ENCODE data around the gene NEDD9.
A peak's percentile ranks its signal among the peaks of the same experiment; 100 is the strongest.

Gene NEDD9

DNA sequence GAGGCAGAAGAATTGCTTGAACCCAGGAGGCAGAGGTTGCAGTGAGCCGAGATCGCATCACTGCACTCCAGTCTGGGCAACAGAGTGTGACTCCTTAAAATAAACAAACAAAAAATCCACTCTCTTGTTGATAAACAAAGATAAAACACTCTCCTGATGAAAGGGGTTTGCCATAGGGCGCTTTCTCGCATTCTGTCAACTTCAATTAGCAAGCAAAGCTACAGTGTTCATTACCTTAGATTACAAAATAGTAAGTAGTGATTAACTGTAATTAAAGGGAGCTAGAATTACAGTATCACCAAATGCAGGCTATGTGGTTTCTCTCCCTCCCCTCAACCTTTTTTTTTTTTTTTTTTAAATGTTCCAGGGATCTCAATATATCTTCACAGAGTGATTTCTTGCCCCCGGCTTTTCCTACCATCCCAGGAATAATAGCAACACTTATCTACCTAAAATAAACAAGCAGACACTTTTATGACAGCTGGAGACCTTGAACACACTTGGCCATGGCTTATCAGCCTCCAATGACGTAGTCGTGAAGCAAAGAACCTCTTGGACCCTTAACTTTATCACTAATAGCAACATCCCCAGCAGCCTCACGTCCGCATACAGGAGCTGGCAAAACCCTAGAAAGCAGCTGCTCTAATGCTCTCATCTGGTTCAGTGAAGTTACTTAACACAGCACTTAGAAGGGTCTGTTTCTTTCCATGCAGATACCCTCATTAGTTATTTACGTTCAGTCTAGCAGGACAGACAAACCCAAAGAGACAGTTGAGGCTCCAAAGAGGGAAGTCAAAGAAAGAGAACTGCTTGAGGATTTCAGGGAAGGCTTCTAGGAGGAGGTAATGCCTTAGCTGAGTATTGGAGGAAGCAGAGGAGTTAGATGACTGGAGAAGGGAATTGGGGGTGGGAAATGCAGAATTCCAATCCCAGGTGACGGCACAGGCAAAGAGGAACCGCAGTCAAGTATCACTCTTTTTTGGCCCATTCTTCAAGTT, 37.9 kb upstream of the NEDD9 start (continued):
- TF ChIP-seq ZNF335 (tag by site-specific recombination; conservative IDR thresholded peaks at IDR 0.05) (peak; percentile 34; the same call in 1 of the 2 replicates), ZEB2 (tag by site-specific recombination; IDR thresholded peaks at IDR 0.05) (peak; percentile 93), ZNF670 (tag by site-specific recombination; IDR thresholded peaks at IDR 0.05; ENCODE audit: low read depth) (no peak), ZBTB10 (tag by site-specific recombination; IDR thresholded peaks at IDR 0.05) (no peak), ZNF791 (tag by site-specific recombination; IDR thresholded peaks at IDR 0.05) (no peak), OSR2 (tag by site-specific recombination; IDR thresholded peaks at IDR 0.05) (peak; percentile 100), WT1 (tag by site-specific recombination; IDR thresholded peaks at IDR 0.05) (peak; percentile 100), ZFHX2 (tag by site-specific recombination; conservative IDR thresholded peaks at IDR 0.05) (no peak), ZFP69B (tag by site-specific recombination; IDR thresholded peaks at IDR 0.05) (peak; percentile 77), ZNF707 (tag by site-specific recombination; IDR thresholded peaks at IDR 0.05) (no peak), ZNF24 (tag by site-specific recombination; IDR thresholded peaks at IDR 0.05) (peak; percentile 94), ZNF529 (tag by site-specific recombination; IDR thresholded peaks at IDR 0.05; ENCODE audit: insufficient replicate concordance) (no peak), EGR2 (tag by site-specific recombination; IDR thresholded peaks at IDR 0.05; ENCODE audit: low read depth) (no peak; the same call in 1 of the 2 replicates), ZNF146 (tag by site-specific recombination; IDR thresholded peaks at IDR 0.05) (peak; percentile 46; the same call in 1 of the 2 replicates), OVOL3 (tag by site-specific recombination; IDR thresholded peaks at IDR 0.05) (peak; percentile 86), ZNF23 (tag by site-specific recombination; IDR thresholded peaks at IDR 0.05; ENCODE audit: borderline replicate concordance) (no peak), SP2 (tag by site-specific recombination; IDR thresholded peaks at IDR 0.05) (peak; percentile 45), GLIS1 (tag by site-specific recombination; IDR thresholded peaks at IDR 0.05) (peak; percentile 98), ZNF521 (tag by site-specific recombination; IDR thresholded peaks at IDR 0.05) (no peak), ZNF391 (tag by site-specific recombination; IDR thresholded peaks at IDR 0.05; ENCODE audit: borderline replicate concordance, low read depth) (peak; percentile 99), GLI2 (tag by site-specific recombination; IDR thresholded peaks at IDR 0.05; ENCODE audit: borderline replicate concordance, low read depth) (peak; percentile 97)
- TF ChIP-seq, protein P1, sequence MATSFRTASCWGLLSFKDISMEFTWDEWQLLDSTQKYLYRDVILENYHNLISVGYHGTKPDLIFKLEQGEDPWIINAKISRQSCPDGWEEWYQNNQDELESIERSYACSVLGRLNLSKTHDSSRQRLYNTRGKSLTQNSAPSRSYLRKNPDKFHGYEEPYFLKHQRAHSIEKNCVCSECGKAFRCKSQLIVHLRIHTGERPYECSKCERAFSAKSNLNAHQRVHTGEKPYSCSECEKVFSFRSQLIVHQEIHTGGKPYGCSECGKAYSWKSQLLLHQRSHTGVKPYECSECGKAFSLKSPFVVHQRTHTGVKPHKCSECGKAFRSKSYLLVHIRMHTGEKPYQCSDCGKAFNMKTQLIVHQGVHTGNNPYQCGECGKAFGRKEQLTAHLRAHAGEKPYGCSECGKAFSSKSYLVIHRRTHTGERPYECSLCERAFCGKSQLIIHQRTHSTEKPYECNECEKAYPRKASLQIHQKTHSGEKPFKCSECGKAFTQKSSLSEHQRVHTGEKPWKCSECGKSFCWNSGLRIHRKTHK (tag by site-specific recombination; IDR thresholded peaks at IDR 0.05): no peak
- TF ChIP-seq, protein P2, sequence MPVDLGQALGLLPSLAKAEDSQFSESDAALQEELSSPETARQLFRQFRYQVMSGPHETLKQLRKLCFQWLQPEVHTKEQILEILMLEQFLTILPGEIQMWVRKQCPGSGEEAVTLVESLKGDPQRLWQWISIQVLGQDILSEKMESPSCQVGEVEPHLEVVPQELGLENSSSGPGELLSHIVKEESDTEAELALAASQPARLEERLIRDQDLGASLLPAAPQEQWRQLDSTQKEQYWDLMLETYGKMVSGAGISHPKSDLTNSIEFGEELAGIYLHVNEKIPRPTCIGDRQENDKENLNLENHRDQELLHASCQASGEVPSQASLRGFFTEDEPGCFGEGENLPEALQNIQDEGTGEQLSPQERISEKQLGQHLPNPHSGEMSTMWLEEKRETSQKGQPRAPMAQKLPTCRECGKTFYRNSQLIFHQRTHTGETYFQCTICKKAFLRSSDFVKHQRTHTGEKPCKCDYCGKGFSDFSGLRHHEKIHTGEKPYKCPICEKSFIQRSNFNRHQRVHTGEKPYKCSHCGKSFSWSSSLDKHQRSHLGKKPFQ (tag by site-specific recombination; IDR thresholded peaks at IDR 0.05): peak; percentile 91
- TF ChIP-seq, protein P3, sequence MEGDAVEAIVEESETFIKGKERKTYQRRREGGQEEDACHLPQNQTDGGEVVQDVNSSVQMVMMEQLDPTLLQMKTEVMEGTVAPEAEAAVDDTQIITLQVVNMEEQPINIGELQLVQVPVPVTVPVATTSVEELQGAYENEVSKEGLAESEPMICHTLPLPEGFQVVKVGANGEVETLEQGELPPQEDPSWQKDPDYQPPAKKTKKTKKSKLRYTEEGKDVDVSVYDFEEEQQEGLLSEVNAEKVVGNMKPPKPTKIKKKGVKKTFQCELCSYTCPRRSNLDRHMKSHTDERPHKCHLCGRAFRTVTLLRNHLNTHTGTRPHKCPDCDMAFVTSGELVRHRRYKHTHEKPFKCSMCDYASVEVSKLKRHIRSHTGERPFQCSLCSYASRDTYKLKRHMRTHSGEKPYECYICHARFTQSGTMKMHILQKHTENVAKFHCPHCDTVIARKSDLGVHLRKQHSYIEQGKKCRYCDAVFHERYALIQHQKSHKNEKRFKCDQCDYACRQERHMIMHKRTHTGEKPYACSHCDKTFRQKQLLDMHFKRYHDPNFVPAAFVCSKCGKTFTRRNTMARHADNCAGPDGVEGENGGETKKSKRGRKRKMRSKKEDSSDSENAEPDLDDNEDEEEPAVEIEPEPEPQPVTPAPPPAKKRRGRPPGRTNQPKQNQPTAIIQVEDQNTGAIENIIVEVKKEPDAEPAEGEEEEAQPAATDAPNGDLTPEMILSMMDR (tag by site-specific recombination; IDR thresholded peaks at IDR 0.05): no peak
- TF ChIP-seq, protein P4, sequence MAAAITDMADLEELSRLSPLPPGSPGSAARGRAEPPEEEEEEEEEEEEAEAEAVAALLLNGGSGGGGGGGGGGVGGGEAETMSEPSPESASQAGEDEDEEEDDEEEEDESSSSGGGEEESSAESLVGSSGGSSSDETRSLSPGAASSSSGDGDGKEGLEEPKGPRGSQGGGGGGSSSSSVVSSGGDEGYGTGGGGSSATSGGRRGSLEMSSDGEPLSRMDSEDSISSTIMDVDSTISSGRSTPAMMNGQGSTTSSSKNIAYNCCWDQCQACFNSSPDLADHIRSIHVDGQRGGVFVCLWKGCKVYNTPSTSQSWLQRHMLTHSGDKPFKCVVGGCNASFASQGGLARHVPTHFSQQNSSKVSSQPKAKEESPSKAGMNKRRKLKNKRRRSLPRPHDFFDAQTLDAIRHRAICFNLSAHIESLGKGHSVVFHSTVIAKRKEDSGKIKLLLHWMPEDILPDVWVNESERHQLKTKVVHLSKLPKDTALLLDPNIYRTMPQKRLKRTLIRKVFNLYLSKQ (tag by site-specific recombination; IDR thresholded peaks at IDR 0.05; ENCODE audit: borderline replicate concordance): 0 out of 2 replicates have a peak, but pooled peaks have one; percentile 12
- TF ChIP-seq, protein P5, sequence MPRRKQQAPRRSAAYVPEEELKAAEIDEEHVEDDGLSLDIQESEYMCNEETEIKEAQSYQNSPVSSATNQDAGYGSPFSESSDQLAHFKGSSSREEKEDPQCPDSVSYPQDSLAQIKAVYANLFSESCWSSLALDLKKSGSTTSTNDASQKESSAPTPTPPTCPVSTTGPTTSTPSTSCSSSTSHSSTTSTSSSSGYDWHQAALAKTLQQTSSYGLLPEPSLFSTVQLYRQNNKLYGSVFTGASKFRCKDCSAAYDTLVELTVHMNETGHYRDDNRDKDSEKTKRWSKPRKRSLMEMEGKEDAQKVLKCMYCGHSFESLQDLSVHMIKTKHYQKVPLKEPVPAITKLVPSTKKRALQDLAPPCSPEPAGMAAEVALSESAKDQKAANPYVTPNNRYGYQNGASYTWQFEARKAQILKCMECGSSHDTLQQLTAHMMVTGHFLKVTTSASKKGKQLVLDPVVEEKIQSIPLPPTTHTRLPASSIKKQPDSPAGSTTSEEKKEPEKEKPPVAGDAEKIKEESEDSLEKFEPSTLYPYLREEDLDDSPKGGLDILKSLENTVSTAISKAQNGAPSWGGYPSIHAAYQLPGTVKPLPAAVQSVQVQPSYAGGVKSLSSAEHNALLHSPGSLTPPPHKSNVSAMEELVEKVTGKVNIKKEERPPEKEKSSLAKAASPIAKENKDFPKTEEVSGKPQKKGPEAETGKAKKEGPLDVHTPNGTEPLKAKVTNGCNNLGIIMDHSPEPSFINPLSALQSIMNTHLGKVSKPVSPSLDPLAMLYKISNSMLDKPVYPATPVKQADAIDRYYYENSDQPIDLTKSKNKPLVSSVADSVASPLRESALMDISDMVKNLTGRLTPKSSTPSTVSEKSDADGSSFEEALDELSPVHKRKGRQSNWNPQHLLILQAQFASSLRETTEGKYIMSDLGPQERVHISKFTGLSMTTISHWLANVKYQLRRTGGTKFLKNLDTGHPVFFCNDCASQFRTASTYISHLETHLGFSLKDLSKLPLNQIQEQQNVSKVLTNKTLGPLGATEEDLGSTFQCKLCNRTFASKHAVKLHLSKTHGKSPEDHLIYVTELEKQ (tag by site-specific recombination; IDR thresholded peaks at IDR 0.05; ENCODE audit: borderline replicate concordance): peak; percentile 94
